SHP77 treated with DMSO at 0.1 percent for 48 hours (cell line): ENCODE data around the gene EEFSEC.

Source experiments
- DNase-seq: peaks from one replicate; lab custom pipeline; 2025; lab: John Stamatoyannopoulos, UW

EEFSEC gene

GRCh38 chr3:128285967-128286321, 132.7 kb downstream of the EEFSEC start:
- no peak for DNase-seq

DNA sequence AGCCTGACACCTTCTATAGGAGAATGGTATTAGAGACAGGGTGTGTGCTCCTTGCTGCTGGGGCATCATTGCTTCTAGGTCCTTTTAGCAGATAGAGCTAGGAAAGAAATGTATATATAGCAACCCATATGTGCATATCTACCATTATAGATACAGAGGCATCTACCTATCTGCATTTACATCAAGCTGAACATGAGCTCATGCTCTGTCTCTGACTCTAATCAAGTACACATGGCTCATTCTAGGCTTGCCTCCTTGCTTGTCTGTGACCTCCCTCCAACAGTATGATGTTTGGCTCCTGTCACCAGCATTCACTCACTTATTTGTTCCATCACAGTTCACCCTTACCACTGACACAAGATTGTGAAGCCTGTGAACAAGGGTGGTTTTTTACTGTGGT, 133.4 kb downstream of the EEFSEC start:
- no peak for DNase-seq

DNA sequence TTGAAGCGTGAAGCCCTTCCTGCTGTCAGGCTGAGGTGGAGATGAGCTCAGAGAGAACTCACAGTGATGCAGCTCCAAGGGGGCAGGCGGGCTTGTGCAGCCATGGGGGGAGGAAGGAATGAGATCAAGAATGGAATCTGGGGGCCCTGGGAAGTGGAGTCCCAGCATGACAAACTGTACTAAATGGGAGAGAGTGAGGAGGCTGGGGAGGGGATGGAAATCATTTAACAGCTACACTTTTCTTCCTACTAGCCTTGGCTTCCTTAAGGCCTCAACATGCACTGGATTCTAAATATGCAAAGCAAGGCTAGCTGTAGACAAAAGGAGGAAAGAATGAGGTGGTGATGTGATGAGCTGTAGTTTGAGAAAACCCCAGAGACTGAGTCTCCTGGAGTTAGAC, 133.9 kb downstream of the EEFSEC start:
- DNase-seq = no peak

GRCh38 chr3:128289534-128289933, 136.3 kb downstream of the EEFSEC start:
- no peak for DNase-seq

DNA sequence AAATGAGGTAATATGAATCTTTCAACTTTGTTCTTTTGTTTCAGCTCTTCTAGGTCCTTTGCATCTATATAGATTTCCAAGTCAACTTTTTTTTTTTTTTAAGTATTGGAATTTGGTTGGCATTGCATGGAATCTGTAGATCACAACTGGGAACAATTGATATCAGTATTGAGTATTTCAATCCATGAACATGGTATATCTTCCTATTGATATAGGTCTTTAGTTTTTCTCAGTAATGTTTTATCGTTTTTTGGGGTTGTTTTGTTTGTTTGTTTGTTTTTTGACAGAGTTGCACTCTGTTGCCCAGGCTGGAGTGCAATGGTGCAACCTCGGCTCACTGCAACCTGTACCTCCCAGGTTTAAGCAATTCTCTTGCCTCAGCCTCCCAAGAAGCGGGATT, 137.2 kb downstream of the EEFSEC start:
- DNase-seq = no peak

GRCh38 chr3:128293930-128294329, 140.6 kb downstream of the EEFSEC start:
- DNase-seq = no peak

DNA sequence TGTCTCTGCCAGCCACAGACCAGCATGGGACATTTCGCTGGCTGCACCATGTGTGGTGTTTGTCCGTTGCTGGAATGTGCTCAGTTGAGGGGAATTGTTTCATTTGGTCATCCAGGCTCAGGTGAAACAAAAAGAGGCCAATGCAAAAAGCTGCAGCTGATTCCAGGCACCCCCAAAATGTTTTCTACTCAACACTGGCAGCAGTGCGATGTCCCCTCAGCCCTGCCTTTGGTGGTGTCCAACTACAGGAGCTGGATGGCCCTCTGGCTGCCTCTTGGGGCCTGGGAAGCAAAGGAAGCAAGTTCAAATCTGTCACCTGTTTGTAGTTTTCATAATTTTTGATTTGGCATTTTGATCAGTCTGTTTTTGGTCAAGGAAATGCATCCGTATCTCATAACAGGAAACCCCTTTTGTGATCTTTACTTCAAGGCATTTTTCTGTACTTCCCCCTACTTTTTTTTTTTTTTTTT, 141.8 kb downstream of the EEFSEC start:
- no peak for DNase-seq

DNA sequence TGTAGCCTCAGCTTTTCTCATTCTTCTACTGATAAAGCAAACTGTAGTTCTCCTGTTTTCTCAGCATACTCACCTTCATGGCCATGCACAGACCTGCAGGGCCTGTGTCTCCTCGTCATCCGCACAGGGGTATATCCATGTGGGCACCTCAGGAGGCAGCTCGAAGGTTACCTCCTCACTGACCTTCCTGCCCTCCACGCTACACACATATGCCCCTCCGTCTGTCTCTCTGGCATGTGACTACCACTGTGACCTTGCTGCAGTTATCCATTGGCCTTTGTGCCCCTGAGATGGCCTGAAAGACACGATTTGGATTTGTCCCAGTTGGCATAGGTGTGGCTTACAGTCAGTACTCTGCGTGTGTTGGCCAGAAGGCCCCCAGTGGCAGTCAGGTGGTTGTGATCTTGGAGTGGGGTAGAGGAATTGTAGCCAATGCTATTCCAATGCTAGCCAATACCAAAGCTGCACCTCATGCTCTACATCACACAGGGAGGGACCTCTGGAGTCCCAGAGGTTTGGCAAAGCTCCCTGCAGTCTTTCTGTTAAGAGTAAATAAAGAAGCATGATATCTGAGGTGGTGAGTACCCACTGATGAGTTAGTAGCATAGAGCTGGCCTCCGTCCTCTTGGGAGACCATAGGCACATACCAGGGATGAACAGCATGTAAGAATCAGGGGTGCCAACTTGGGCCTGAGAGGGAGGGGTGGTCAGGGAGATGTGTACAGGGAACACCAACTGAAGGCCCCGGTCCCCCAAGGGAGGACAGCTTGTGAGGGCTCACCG, 143.4 kb downstream of the EEFSEC start:
- no peak for DNase-seq

GRCh38 chr3:128297401-128298138, 144.3 kb downstream of the EEFSEC start:
- DNase-seq = no peak

DNA sequence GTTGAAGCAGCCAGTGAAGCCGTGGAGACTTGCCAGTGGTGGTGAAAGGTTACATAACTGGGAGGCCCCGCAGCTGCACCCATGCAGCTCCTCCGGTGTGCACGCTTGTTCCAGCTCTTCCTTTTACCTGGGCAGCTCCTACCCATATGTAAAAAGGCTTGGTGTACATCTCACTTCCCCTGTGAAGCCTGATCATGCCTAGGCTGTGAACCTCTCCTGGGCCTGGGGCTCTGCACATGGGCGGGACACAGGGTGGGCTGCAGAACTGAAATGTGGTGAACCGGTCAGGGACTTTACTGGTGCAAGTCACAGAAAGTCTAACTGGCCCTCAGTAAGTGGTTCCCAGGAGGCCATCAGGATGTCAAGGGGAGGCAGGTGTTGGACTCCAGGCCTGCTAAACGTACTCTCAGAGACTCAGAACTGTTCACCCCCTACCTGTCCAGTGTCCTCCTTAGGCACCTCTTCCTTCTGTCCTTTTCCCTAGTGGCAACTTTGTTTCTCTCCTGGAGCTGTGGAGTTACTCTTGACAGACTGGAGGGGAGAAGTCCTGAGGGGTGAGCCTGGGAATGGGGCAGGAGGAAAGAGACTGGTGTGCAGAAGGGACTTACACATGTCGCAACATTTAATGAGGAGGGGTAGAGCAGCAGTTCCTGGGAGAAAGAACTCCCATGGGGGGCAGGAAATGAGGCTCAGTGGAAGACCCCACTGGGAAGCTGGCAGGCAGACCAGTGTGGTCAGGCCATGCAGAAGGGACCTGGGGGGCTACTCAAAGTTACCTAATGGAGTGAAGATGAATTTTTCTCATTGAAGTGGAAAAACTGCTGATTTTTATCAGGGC, 148.1 kb downstream of the EEFSEC start:
- no peak for DNase-seq

DNA sequence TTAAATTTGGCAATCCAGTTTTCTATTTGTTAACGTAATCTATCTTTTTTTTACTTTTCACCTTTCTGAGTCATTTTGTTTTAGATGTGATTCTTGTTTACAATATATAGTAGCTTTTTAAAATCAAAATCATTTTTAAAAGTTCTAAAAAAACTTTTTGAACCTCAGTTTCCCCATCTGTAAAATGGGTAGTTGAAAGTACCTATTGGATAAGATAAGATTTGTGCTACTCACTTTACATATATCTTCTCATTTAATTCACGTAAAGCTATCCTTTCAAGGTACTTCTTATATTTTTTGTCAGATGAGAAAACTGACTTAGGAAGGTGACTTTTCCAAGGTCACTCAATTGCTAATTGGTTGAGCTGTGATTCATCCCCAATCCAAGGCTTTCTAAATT, 153.2 kb downstream of the EEFSEC start:
- no peak for DNase-seq

DNA sequence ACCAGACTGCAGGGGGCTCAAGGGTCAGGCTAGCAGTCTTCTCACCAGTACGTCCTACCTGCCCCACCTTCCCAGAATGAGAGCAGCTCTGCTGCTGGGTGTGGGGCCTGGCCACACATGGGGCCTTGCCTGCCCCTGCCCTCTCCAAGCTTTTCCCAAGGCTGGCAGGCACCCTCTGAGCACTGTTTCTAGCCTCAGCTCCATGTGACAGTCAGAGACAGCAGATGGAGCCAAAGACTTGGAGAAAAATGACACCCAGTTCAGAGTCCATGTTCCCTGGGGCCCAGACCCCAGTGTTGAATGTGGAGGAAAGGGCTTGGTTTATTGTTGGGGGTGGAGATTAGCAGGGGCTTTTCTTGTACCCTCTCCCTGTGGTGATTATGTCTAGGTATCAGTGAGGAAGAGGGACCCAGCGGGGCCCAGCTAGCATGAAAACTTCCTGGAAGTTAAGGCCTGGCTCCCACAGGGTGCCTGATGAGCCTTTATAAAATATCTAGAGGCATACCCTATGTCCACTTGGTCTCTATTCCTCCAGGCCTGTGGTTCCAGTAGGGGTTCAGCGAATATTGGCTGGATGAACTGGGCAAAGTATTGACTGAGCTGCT, 153.8 kb downstream of the EEFSEC start:
- no peak for DNase-seq

DNA sequence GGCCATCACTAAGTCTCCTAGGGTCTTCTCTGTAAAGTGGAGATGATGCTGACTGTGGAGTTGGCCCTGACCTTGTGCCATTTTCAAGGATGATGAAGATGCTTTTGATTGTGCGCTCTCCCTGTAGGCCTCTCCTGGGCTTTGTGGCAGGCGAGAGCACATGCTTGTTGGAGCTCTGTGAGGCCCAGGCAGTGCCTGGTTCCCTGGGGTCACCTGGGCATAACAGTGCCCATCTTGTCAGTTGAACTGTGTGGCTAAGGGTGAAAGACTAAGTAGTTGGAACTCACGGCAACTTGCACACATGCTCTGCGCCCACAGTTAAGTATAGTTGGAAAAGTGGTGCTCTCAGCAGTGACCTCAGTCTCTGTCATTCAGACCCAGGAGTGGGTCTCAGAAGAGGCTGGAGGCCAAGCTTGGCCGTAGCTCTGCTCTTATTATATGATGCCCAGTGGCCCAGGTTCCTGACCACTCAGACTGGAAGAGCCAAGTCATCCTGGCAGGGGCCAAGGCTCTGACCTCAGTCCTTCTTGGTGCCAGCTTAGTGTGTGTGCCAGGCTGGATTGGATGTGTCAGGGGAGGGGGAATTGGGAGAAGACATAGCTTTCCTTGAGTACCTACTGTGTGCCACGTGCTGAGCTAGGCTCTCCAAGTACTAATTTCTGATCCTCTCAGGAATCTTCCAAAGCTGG, 154.6 kb downstream of the EEFSEC start:
- no peak for DNase-seq

DNA sequence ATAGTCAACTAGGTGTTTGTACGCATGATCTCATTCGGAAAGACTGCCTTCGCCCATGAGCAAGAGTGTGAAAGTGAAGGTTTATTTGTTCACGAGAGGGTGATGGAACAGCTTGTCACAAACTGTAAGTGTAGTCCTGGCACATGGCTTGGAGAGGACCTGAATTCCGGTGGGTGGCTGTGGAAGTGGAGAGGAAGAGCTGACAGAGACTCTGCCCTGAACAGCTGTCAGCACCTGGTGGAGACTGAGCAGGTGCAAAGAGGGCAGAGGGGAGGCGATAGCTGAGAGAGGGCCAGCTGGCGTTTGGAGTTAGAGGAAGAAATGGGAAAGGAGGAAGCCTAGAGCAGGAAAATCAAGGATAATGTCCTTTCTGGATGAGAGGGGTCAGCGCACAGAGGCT, 155.7 kb downstream of the EEFSEC start:
- peak; percentile 68 for DNase-seq

DNA sequence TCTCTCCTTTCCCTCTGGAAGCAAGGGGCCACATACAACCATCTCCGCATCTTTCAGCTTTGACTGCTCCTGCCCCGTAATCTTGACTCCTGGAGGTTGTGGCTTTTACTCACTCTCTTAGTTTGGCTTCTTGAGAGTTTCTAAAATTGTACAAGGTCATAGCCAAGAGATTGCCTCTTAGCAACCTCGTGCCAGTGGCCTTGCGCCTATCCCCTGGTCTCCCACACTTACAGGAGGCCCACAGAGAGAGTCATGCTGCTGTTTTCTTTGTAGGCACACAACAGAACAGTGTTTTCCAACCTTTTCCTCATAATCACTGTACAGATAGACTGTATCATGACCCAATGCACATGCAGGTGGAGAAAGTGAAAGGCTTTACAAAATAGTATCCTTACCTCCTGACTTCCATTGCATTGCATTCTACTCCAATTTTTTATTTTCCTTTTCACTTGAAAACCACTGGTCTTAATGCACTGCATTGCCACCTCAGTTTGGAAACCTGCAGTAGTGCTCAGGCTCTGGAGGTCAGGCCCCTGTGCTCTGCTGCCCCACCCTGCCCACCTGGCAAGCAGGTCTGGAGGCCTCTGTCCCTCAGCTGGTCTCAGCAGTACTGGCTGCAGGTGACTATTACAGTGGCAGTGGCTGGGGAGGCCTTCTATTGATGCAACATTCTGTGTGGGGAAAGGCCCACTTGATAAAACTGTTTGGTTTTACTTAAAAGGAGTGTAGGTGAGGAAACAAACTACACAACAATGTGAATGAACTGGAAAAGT, 157.2 kb downstream of the EEFSEC start:
- DNase-seq = no peak

DNA sequence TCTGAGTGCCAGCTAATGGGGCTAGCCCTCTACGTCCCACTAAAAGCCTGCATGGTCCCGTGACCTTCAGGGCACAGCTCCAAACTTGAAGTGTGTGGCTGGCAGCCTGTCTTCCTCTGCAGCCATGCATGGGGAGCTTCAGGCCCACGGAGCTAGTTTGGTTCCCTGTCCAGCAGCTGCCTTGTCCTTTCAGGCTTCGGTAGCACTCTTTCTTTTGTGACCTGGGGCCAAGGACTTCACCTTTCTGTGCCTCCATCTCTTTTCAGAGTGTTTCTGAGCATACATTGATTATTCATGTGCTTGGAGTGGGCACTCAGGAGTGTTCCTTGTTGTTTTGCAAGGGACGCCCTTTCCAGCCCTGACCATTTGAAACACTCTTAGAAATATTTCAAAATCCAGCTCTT, 158.2 kb downstream of the EEFSEC start:
- no peak for DNase-seq

DNA sequence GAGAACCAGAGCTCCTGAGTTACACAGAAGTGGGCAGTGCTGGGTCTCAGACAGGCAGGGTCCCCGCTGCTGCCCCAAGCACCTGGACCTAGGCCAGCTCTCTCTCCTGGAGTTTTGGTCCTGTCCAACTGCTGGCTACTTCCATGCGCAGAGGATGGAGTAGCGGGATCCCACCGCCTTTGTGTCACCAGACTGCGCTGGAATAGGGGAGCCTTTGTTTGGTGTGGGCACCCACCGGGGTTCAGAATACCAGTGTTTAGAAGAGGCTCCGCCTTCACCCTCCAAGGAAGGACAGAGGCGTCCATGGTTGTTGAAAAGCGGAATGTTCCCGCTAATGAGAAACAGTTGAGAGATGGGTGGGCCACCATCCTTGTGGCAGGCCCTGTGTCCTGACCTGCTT, 159.0 kb downstream of the EEFSEC start:
- no peak for DNase-seq

DNA sequence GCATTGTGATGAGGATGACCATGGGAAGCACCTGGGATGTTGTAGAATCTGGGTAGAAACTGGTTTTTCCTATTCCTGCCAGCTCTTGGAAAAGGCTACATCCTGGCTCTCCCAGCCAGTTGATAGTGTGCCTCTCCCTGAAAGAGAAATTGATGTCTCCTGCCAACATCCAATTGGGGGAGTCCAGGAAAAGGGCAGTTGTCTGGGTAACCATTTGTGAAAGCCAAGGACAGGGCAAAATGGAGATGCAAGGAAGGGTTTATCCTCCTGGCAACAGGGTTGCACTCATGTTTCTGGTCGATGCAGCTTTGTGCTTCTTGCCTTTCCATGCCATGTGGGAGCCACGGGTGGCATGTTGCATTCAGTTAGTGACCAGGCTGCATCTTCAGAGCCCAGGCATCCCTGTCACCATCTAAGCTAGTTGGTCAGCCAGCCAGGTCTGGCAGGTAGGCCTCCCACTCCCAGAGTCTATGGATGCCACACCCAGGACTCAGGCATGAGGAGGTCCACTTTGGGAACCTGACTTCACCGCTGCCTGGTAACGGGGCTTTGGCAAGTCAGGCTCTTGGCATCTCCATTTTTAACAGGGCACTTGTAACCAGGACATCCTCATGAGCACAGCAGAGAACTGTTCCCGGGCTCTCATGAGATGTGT, 159.9 kb downstream of the EEFSEC start:
- DNase-seq = no peak

GRCh38 chr3:128313935-128314334, 160.7 kb downstream of the EEFSEC start:
- no peak for DNase-seq

GRCh38 chr3:128315313-128315712, 162.0 kb downstream of the EEFSEC start:
- no peak for DNase-seq
